Measurements from ENCODE around the gene ERC1. TPM values are rescaled to one million over a fixed set of nuclear protein-coding genes. Genes with fewer than 3 reads are reported as not detected.

The ERC1 gene
- total RNA-seq, 2 donors from 2014 or later = 26.9 to 41.9 TPM

GRCh38 chr12:1373901-1374735 lies 383.1 kb downstream of the ERC1 start:
- no peak for TF ChIP-seq CTCF (IDR thresholded peaks at IDR 0.05)
- H3K27ac ChIP-seq = no peak overlapping the region
- H3K9ac ChIP-seq (ENCODE audit: low read depth in 2 of 2, low read length in 2 of 2) = no peak overlapping the region
- intact Hi-C loops (cut with DNase I) = no loop called here
- H3K27me3 ChIP-seq = no peaks in the 10 kb centered on the region
- H3K9me3 ChIP-seq = no peaks in the 10 kb centered on the region
- H3K4me1 ChIP-seq = no peaks in the 10 kb centered on the region
- no peak for DNase-seq
- H3K36me3 ChIP-seq = no peaks in the 10 kb centered on the region
- no peak overlapping the region for H3K4me3 ChIP-seq

DNA sequence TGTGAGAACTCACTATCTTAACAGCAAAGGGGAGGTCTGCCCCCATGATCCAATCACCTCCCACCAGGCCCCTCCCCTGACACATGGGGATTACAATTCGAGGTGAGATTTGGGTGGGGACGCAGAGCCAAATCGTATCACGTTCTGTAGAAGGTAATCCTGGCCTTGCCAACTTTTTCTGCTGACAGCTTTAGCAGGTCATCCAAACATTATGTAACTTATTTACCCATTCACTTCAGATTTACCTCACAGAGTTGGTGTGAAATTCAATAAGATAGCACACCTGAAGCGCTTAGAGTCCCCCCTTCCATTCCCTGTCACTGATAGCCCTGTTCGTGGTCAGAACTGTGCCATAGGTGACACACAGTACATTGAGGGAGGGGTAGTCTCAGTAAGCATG lies 384.3 kb downstream of the ERC1 start:
- no peak overlapping the region for H3K27ac ChIP-seq
- DNase-seq = no peak
- H3K4me1 ChIP-seq = no peaks in the 10 kb centered on the region
- no peak overlapping the region for H3K4me3 ChIP-seq
- no peak for TF ChIP-seq CTCF (IDR thresholded peaks at IDR 0.05)
- no peaks in the 10 kb centered on the region for H3K36me3 ChIP-seq
- intact Hi-C loops (cut with DNase I) = no loop called here
- no peaks in the 10 kb centered on the region for H3K27me3 ChIP-seq
- no peak overlapping the region for H3K9ac ChIP-seq (ENCODE audit: low read depth in 2 of 2, low read length in 2 of 2)
- no peaks in the 10 kb centered on the region for H3K9me3 ChIP-seq

- no peak for DNase-seq
- Histone ChIP-seq H3K9me3 (no peaks in the 10 kb centered on the region), H3K4me3 (no peak overlapping the region), H3K27me3 (no peaks in the 10 kb centered on the region), H3K9ac (ENCODE audit: low read depth in 2 of 2, low read length in 2 of 2) (no peak overlapping the region), H3K4me1 (no peaks in the 10 kb centered on the region), H3K27ac (no peak overlapping the region), H3K36me3 (no peaks in the 10 kb centered on the region)
- intact Hi-C loops (cut with DNase I) = no loop called here
- no peak for TF ChIP-seq CTCF (IDR thresholded peaks at IDR 0.05)
Observed at GRCh38 chr12:1377117-1377516, 386.1 kb downstream of the ERC1 start.

DNA sequence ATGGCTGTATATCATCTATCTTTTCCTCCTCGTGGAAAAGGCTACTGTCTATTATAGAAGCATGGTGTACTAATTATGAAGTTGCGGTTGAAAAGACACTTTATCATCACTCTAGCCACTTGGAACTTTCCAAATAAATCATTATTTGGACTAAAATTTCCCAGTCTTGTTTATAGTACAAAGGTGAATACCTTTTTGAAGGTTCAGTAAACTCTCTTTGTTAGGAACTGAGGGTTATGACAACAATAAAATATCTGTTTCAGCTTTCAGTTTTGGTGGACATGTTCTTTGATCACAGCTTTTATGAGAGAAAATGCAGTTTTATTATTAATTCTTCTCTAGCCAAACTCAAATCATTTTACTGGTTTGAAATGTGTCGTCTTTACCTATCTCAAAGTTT lies 386.7 kb downstream of the ERC1 start:
- TF ChIP-seq CTCF (IDR thresholded peaks at IDR 0.05) = no peak
- no peak for DNase-seq
- no peaks in the 10 kb centered on the region for H3K4me1 ChIP-seq
- H3K36me3 ChIP-seq = no peaks in the 10 kb centered on the region
- H3K9me3 ChIP-seq = no peaks in the 10 kb centered on the region
- H3K4me3 ChIP-seq = no peak overlapping the region
- no peaks in the 10 kb centered on the region for H3K27me3 ChIP-seq
- intact Hi-C loops (cut with DNase I) = no loop called here
- H3K27ac ChIP-seq = no peak overlapping the region
- H3K9ac ChIP-seq (ENCODE audit: low read depth in 2 of 2, low read length in 2 of 2) = no peak overlapping the region

DNA sequence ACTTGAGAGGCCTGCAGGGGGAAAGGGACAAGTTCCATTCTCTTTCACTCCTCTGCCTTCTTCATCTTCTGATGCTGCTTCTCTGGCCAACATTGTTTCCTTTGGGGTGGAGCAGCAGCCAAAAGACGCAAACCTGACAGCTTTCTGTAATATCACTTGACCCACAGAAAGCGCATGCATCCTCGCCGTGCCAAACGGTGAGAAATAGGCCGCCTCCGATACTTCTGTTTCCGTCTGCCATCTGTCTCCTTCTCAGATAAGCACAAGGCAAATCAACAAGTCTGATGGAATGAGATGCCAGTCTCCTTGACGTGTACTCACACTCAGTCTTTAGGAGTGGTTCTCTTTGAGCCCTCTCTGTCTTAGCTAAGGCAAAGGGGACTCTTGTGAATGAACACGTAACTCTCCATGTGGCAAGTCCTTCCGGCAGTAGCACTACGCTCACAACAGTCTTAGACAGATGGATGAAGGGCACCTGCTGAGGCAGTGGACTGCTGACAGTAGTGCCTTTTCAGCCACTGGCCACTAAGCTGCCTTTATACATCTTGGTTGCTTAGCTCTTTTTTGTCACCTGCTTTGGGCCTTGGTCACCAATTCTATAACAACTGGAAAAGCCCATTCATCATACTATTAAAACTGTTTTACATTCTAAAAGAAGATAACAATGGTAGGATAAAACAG lies 389.3 kb downstream of the ERC1 start:
- TF ChIP-seq CTCF (IDR thresholded peaks at IDR 0.05) = no peak
- H3K27ac ChIP-seq = no peak overlapping the region
- DNase-seq = no peak
- no peaks in the 10 kb centered on the region for H3K9me3 ChIP-seq
- no peaks in the 10 kb centered on the region for H3K36me3 ChIP-seq
- intact Hi-C loops (cut with DNase I) = no loop called here
- no peaks in the 10 kb centered on the region for H3K4me1 ChIP-seq
- no peak overlapping the region for H3K9ac ChIP-seq (ENCODE audit: low read depth in 2 of 2, low read length in 2 of 2)
- H3K27me3 ChIP-seq = no peaks in the 10 kb centered on the region
- H3K4me3 ChIP-seq = no peak overlapping the region

Measured in colonic mucosa (tissue), 4 donors.